LNCAP (cell line): ENCODE results near the gene SPINK5.

Experiments
- TF ChIP-seq, protein P1 (sequence below): fragments of 450-650 bp; IDR thresholded peaks from 2 replicates; pipeline ENCODE4 v1.5.1; 2017; ENCODE audit warnings: mild to moderate bottlenecking

Gene SPINK5

DNA sequence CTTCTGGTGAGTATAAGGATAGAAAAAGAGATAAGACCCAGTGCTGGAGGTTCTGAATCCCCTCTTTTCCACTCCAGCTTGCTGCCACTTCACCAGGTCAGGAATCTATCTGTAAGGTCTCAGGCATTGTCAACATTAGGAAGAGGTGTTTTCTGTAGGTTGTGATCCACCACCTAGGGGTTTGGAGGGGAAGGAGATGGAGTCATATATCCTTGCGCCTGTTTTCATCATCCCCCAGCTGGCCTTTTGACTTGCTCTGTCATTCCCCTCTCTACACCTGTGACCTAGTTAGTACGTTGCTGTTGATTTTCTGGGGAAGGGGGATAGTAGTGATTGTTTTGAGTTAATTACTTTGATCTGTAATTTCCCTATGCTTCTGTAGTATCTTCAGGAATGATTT, 20.5 kb downstream of the SPINK5 start:
- TF ChIP-seq, protein P1, sequence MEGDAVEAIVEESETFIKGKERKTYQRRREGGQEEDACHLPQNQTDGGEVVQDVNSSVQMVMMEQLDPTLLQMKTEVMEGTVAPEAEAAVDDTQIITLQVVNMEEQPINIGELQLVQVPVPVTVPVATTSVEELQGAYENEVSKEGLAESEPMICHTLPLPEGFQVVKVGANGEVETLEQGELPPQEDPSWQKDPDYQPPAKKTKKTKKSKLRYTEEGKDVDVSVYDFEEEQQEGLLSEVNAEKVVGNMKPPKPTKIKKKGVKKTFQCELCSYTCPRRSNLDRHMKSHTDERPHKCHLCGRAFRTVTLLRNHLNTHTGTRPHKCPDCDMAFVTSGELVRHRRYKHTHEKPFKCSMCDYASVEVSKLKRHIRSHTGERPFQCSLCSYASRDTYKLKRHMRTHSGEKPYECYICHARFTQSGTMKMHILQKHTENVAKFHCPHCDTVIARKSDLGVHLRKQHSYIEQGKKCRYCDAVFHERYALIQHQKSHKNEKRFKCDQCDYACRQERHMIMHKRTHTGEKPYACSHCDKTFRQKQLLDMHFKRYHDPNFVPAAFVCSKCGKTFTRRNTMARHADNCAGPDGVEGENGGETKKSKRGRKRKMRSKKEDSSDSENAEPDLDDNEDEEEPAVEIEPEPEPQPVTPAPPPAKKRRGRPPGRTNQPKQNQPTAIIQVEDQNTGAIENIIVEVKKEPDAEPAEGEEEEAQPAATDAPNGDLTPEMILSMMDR, result no peak

DNA sequence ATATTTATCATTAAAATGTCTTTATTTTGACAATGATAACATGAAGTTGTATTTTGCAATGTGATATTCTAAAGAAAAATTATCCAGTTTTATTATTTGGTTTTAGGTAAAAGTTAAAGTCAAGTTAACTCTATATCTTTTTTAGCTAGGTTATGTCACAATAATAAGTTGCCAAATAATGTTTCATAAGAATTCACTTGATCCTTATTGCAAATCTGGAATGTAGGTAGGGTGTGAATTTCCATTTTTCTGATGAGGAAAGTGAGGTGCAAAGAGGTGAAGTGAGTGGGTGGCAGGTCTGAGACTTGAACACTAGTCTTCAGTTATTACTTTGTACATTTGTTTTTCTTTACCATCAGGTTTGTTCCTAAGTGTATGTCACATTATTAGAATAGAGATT, 21.5 kb downstream of the SPINK5 start:
- TF ChIP-seq, protein P1, result no peak

DNA sequence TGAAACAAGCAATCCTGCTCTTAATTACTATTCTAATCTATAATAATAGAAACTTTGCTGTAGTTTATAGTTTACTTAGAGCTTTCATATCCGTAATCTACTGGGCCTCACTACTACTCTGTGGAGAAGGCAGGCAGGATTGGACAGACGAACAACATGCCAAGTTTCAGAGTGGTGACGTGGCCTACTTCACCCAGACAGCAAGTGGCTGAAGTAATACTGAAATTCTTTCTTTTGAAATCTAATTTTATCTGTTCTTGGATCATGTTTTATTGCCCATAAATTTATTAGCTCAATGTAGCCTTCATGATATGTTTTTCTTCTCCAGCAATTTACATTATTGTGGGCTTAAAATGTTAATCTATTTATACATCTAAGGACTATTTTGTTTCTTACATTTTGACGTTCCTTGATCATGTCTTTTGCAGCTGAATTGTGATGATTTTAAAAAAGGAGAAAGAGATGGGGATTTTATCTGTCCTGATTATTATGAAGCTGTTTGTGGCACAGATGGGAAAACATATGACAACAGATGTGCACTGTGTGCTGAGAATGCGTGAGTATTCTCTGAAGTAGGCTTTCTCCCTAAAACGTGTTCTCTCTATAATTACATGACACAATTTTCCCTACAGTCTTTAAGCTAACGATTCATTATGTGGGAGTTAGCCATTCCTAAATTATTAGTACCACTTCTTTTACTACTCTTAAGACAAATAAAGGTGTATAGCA, 22.4 kb downstream of the SPINK5 start:
- TF ChIP-seq, protein P1, result no peak

DNA sequence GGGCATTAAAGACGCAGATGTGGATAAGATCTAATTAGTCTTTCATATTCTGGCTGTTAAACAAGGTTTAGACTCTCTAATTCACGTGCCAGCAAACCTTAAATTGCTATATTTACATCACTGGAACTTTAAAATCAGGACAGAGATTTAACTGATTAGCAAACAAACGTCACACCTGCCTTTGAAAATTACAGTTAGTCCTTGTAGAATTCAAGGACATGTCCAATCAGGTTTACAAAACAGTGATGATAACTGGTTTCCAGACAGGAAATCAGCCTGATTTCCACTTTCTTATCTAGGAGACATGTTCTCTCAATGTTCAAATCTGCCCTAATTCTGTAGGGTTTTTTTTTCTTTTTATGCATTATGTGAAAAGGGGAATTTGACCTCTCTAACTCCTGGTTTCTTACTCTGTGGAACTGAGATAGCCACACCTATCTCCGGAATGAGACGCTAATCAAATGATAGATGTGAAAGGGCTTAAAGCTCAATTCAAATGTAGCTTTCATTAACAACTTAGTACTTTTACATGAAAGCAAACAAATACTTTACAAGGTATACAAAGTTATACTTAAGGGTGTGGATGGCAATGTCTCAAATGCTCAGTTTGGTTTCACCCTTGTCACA, 26.5 kb downstream of the SPINK5 start:
- TF ChIP-seq, protein P1, result no peak

DNA sequence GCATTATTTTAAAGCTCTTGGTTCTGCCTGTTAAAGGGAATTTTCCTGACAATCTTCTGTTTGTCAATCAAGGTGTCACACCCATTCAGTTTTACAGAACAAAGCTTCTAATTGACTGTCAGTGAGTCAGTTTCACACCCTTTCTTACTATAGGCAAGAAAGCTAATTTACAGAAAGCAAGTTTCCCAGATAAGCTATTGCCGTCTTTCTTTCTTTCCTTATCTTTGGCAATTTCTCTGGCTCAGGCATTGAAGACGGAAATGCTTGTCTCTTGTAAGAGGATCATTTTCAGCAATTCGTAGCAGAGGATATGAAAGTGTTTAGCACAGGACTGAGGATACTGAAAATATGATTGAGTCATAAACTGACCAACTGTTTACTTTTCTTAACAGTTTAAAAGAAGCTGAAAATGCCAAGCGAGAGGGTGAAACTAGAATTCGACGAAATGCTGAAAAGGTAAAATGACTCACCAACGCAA, 27.0 kb downstream of the SPINK5 start:
- TF ChIP-seq, protein P1, result no peak

DNA sequence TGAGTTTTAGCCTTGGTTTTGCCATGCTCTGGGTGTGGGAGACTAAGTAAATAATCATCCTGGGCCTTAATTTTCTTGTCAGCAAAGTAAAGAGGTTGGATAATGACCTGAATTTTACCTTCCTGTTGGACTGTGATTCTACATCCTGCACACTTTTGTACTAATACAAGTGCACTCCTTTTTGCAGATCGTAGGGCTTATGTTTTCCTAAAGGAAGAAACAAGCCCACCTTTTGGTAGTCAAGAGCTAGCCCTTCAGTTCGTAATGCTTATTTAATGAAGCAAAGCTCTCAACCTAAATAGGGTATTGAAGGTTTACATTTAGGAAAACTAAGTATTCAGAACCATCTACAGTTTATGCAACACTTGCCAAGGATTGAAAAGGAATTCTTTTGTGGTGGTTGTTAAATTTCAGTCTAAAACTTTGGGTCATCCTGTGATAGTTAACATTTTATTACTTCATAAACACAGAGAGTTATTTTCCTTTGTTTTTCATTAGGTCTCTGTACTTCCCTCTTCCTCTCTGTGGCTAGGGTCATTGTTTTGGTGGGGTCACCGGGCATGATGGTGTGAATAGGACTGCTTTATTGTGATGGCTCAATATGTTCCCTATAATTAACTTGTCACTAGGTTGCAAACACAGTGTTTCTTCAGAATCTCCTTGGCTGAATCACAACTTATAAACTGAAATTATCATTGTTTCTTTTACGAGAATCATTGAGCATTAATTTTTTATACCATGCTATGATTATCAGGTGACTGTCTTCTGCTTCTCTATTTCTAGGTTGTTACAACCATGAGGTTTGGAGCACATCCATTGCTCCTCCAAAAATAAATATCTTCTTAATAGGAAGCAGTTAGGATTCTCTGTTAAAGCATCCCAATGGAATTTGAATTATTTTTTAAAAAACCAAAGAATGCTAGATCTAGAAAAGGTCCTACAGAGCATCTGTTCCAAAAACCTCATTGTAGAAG, 28.5 kb downstream of the SPINK5 start:
- TF ChIP-seq, protein P1, result no peak

DNA sequence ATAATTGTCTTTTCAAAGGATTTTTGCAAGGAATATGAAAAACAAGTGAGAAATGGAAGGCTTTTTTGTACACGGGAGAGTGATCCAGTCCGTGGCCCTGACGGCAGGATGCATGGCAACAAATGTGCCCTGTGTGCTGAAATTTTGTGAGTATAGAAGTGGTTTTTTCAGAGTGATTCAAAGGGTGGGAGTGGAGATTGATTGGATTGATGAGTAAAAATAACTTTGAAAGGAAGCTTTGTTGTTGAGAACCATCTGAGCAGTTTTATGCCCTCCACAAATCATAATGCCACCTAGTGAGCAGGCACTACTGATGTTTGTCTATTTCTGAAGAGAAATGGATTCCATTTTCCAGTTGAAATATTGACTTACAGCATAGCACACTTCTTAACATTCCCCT, 30.6 kb downstream of the SPINK5 start:
- TF ChIP-seq, protein P1, result no peak
